HEK293 (cell line): ENCODE results near the gene ROBO1.

Experiments used
- CTCF ChIA-PET: fragments of 350-600 bp; formaldehyde crosslinking; extraction: SDS; loops from one replicate; lab custom pipeline; 2021; ENCODE audit warnings: antibody characterized with exemption; lab: Yijun Ruan, JAX
- POLR2A ChIA-PET: fragments of 300-600 bp; formaldehyde crosslinking; extraction: SDS; loops from one replicate; lab custom pipeline; 2020; ENCODE audit warnings: antibody characterized with exemption, inconsistent platforms; lab: Yijun Ruan, JAX
- H3K27ac ChIP-seq: fragments of 200-500 bp; sonication (Bioruptor generic); 2 replicates; pipeline ENCODE4 v1.5.1; 2014; ENCODE audit warnings: low read depth, low read length, control low read depth, inconsistent platforms; ENCODE audit errors: extremely low read depth
- H3K36me3 ChIP-seq, 2 experiments: fragments of 200-500 bp in 1 of 2; sonication (Bioruptor generic) in 1 of 2; 1 replicate in 1 of 2; 2 replicates in 1 of 2; pipeline ENCODE4 v1.5.1; 2014 to 2017; ENCODE audit warnings: inconsistent platforms in 2 of 2, low read length in 2 of 2; ENCODE audit not compliant: control insufficient read depth in 2 of 2, insufficient read depth in 1 of 2
- H3K4me1 ChIP-seq: fragments of 200-500 bp; sonication (Bioruptor generic); 2 replicates; pipeline ENCODE4 v1.5.1; 2014; ENCODE audit warnings: mild to moderate bottlenecking, low read length, inconsistent platforms; ENCODE audit not compliant: control insufficient read depth, insufficient read depth
- H3K4me3 ChIP-seq: 2 replicates; pipeline ENCODE4 v1.5.1; 2011; ENCODE audit warnings: low read depth, mild to moderate bottlenecking, control low read depth, low read length, moderate library complexity
- H3K9me3 ChIP-seq: fragments of 200-500 bp; sonication (Bioruptor generic); 2 replicates; pipeline ENCODE4 v1.5.1; 2014; ENCODE audit warnings: low read depth, low read length, inconsistent platforms; ENCODE audit not compliant: control insufficient read depth, insufficient read depth
- GLIS2 ChIP-seq: fragments of 450-650 bp; formaldehyde crosslinking; IDR thresholded peaks from 2 replicates; pipeline ENCODE4 v1.5.1; 2016; ENCODE audit warnings: missing biosample characterization, missing genetic modification characterization
- HIC1 ChIP-seq: fragments of 450-650 bp; formaldehyde crosslinking; IDR thresholded peaks from 2 replicates; pipeline ENCODE4 v1.5.1; 2016; ENCODE audit warnings: missing biosample characterization, missing genetic modification characterization
- KLF9 ChIP-seq: fragments of 450-650 bp; formaldehyde crosslinking; IDR thresholded peaks from 2 replicates; pipeline ENCODE4 v1.5.1; 2016; ENCODE audit warnings: missing biosample characterization, missing genetic modification characterization, low read depth
- OVOL3 ChIP-seq: fragments of 450-650 bp; formaldehyde crosslinking; IDR thresholded peaks from 2 replicates; pipeline ENCODE4 v1.5.1; 2016; ENCODE audit warnings: missing biosample characterization, missing genetic modification characterization
- PRDM6 ChIP-seq: fragments of 450-650 bp; formaldehyde crosslinking; IDR thresholded peaks from 2 replicates; pipeline ENCODE4 v1.5.1; 2017; ENCODE audit warnings: missing biosample characterization, missing genetic modification characterization
- ZBTB48 ChIP-seq: fragments of 450-650 bp; formaldehyde crosslinking; IDR thresholded peaks from 2 replicates; pipeline ENCODE4 v1.5.1; 2016; ENCODE audit warnings: missing biosample characterization, missing genetic modification characterization
- ZNF10 ChIP-seq: fragments of 450-650 bp; formaldehyde crosslinking; IDR thresholded peaks from 2 replicates; pipeline ENCODE4 v1.5.1; 2017; ENCODE audit warnings: missing biosample characterization, missing genetic modification characterization
- ZNF121 ChIP-seq: fragments of 450-650 bp; formaldehyde crosslinking; IDR thresholded peaks from 2 replicates; pipeline ENCODE4 v1.5.1; 2016; ENCODE audit warnings: missing biosample characterization, missing genetic modification characterization
- ZNF16 ChIP-seq: fragments of 450-650 bp; formaldehyde crosslinking; IDR thresholded peaks from 2 replicates; pipeline ENCODE4 v1.5.1; 2016; ENCODE audit warnings: low read depth, missing biosample characterization, missing genetic modification characterization
- ZNF248 ChIP-seq: fragments of 450-650 bp; formaldehyde crosslinking; IDR thresholded peaks from 2 replicates; pipeline ENCODE4 v1.5.1; 2017; ENCODE audit warnings: missing biosample characterization, missing genetic modification characterization
- ZNF350 ChIP-seq: fragments of 450-650 bp; formaldehyde crosslinking; IDR thresholded peaks from 2 replicates; pipeline ENCODE4 v1.5.0; 2017; ENCODE audit warnings: missing biosample characterization, mild to moderate bottlenecking, missing genetic modification characterization
- ZNF354C ChIP-seq: fragments of 450-650 bp; formaldehyde crosslinking; IDR thresholded peaks from 2 replicates; pipeline ENCODE4 v1.5.1; 2016; ENCODE audit warnings: missing biosample characterization, missing genetic modification characterization, low read depth, borderline replicate concordance
- ZNF423 ChIP-seq: fragments of 450-650 bp; formaldehyde crosslinking; IDR thresholded peaks from 2 replicates; pipeline ENCODE4 v1.5.1; 2016; ENCODE audit warnings: missing biosample characterization, missing genetic modification characterization
- ZNF513 ChIP-seq: fragments of 450-650 bp; IDR thresholded peaks from 2 replicates; pipeline ENCODE4 v1.5.1; 2018; ENCODE audit warnings: missing biosample characterization, missing genetic modification characterization
- ZNF529 ChIP-seq: fragments of 450-650 bp; formaldehyde crosslinking; IDR thresholded peaks from 2 replicates; pipeline ENCODE4 v1.5.1; 2017; ENCODE audit warnings: missing genetic modification characterization, missing biosample characterization; ENCODE audit not compliant: insufficient replicate concordance
- ZNF600 ChIP-seq: fragments of 450-650 bp; formaldehyde crosslinking; IDR thresholded peaks from 2 replicates; pipeline ENCODE4 v1.5.1; 2016; ENCODE audit warnings: missing biosample characterization, missing genetic modification characterization
- ZNF629 ChIP-seq: fragments of 450-650 bp; formaldehyde crosslinking; IDR thresholded peaks from 2 replicates; pipeline ENCODE4 v1.5.1; 2017; ENCODE audit warnings: missing biosample characterization, missing genetic modification characterization
- ZNF785 ChIP-seq: fragments of 450-650 bp; formaldehyde crosslinking; IDR thresholded peaks from 2 replicates; pipeline ENCODE4 v1.5.1; 2016; ENCODE audit warnings: missing biosample characterization, missing genetic modification characterization
- ZNF830 ChIP-seq: fragments of 450-650 bp; IDR thresholded peaks from 2 replicates; pipeline ENCODE4 v1.5.0; 2018; ENCODE audit warnings: missing biosample characterization, missing genetic modification characterization, low read depth, mild to moderate bottlenecking, moderate library complexity
- TF ChIP-seq, protein P1 (sequence below): fragments of 450-650 bp; formaldehyde crosslinking; IDR thresholded peaks from 2 replicates; pipeline ENCODE4 v1.5.1; 2016; ENCODE audit warnings: missing biosample characterization, missing genetic modification characterization
- TF ChIP-seq, protein P2 (sequence below): fragments of 450-650 bp; formaldehyde crosslinking; IDR thresholded peaks from 2 replicates; pipeline ENCODE4 v1.5.1; 2016; ENCODE audit warnings: missing biosample characterization, missing genetic modification characterization
- TF ChIP-seq, protein P3 (sequence below): fragments of 450-650 bp; formaldehyde crosslinking; IDR thresholded peaks from 2 replicates; pipeline ENCODE4 v1.5.1; 2016; ENCODE audit warnings: missing biosample characterization, missing genetic modification characterization, low read depth
- TF ChIP-seq, protein P4 (sequence below): fragments of 450-650 bp; formaldehyde crosslinking; IDR thresholded peaks from 2 replicates; pipeline ENCODE4 v1.5.1; 2016; ENCODE audit warnings: missing biosample characterization, missing genetic modification characterization

Gene ROBO1

DNA sequence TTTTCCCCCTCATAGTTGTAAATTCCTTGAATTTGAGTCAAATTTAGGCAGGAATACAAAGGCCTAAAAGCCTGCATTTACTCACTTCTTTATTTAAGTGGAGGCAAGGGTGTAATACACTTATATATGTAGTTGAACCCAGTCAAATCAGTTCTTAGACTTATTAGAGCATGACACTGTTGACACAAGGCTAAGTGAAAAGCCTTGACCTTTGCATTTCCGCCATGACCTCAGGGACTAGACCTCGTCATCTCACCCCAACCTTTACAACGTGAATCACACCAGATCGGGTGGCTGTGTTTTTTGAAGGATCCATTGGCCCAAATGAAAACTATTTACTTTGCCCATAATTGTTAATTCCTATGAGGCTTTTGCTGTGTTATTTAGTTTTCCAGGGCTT lies 774.4 kb downstream of the ROBO1 start (continued):
- TF ChIP-seq, protein P1, sequence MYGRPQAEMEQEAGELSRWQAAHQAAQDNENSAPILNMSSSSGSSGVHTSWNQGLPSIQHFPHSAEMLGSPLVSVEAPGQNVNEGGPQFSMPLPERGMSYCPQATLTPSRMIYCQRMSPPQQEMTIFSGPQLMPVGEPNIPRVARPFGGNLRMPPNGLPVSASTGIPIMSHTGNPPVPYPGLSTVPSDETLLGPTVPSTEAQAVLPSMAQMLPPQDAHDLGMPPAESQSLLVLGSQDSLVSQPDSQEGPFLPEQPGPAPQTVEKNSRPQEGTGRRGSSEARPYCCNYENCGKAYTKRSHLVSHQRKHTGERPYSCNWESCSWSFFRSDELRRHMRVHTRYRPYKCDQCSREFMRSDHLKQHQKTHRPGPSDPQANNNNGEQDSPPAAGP = no peak

DNA sequence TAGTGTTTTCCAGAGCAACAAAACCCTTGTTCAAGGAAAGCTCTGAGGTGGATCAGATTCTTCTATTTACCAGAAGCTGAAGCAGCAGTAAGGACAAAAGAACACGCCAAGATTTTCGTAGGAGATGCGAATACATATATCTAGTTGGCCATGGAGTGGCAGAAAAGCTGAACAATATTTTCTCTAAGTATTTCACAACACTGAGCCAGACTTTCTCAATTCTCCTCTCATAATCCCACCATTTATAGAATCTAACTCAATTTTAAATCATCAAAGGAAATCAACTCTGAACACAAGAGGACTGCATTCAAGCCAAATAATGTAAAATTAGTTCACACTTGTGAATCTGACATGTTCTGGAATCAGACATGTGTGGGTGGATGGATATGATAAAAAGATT lies 775.0 kb downstream of the ROBO1 start:
- no peak for TF ChIP-seq OVOL3 (tag by site-specific recombination)
- TF ChIP-seq ZBTB48 (tag by site-specific recombination) = no peak
- no peak for TF ChIP-seq GLIS2 (tag by site-specific recombination)
- no peak for TF ChIP-seq ZNF354C (tag by site-specific recombination)
- TF ChIP-seq ZNF600 = no peak
- no peak for TF ChIP-seq ZNF513 (tag by site-specific recombination)
- TF ChIP-seq ZNF350 (tag by site-specific recombination) = no peak
- TF ChIP-seq, protein P2, sequence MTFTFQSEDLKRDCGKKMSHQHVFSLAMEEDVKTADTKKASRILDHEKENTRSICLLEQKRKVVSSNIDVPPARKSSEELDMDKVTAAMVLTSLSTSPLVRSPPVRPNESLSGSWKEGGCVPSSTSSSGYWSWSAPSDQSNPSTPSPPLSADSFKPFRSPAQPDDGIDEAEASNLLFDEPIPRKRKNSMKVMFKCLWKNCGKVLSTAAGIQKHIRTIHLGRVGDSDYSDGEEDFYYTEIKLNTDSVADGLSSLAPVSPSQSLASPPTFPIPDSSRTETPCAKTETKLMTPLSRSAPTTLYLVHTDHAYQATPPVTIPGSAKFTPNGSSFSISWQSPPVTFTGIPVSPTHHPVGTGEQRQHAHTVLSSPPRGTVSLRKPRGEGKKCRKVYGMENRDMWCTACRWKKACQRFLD = no peak
- TF ChIP-seq, all 188 proteins: peak for 0
- Histone ChIP-seq H3K4me3 (no peak overlapping the region), H3K27ac (no peak overlapping the region), H3K36me3 (no peaks in the 10 kb centered on the region), H3K9me3 (no peaks in the 10 kb centered on the region), H3K4me1 (peaks cover 21% of the 10 kb centered on the region)
- ChIA-PET POLR2A (no interaction called here), CTCF (interaction anchor here (1.2 kb wide), 1 partner anchor 23 kb away, joined by 3 read pairs; no protein-coding TSS in a partner anchor)

DNA sequence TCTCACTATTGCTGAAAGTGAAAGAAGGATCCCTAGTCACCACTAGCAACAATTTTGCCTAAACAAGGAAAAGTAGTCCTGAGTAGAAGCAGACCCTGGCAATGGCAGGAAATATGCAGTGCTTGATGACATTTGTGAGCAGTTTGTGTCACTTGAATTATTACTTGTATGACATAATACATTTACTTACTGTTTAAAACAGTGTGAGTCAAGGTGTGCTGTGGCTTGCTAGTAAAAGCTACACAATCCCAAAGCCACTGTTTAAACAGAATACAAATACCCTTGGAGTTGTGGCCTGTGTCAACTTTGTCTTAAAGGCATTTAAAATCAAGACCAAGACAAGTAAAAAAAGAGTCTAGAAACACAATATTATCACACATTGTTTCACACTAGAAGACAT lies 775.4 kb downstream of the ROBO1 start:
- Histone ChIP-seq H3K9me3 (no peaks in the 10 kb centered on the region), H3K4me3 (no peak overlapping the region), H3K4me1 (peaks cover 23% of the 10 kb centered on the region), H3K27ac (no peak overlapping the region), H3K36me3 (no peaks in the 10 kb centered on the region)
- ChIA-PET CTCF (interaction anchor here (1.2 to 1.6 kb wide), 2 partner anchors 10 to 24 kb away, joined by 3 read pairs; no protein-coding TSS in a partner anchor), POLR2A (no interaction called here)
- TF ChIP-seq, protein P3, sequence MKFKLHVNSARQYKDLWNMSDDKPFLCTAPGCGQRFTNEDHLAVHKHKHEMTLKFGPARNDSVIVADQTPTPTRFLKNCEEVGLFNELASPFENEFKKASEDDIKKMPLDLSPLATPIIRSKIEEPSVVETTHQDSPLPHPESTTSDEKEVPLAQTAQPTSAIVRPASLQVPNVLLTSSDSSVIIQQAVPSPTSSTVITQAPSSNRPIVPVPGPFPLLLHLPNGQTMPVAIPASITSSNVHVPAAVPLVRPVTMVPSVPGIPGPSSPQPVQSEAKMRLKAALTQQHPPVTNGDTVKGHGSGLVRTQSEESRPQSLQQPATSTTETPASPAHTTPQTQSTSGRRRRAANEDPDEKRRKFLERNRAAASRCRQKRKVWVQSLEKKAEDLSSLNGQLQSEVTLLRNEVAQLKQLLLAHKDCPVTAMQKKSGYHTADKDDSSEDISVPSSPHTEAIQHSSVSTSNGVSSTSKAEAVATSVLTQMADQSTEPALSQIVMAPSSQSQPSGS (tag by site-specific recombination) = no peak
- TF ChIP-seq KLF9 (no peak), ZNF248 (tag by site-specific recombination) (no peak), ZNF629 (tag by site-specific recombination) (peak; percentile 30; the same call in 1 of the 2 replicates), ZNF121 (tag by site-specific recombination) (no peak), ZNF16 (tag by site-specific recombination) (no peak), ZNF830 (tag by site-specific recombination) (no peak), ZNF529 (no peak), PRDM6 (peak; percentile 42; the same call in 1 of the 2 replicates), ZNF423 (tag by site-specific recombination) (no peak), ZNF10 (tag by site-specific recombination) (no peak), ZNF785 (tag by site-specific recombination) (no peak), HIC1 (tag by site-specific recombination) (no peak)
- TF ChIP-seq, protein P4, sequence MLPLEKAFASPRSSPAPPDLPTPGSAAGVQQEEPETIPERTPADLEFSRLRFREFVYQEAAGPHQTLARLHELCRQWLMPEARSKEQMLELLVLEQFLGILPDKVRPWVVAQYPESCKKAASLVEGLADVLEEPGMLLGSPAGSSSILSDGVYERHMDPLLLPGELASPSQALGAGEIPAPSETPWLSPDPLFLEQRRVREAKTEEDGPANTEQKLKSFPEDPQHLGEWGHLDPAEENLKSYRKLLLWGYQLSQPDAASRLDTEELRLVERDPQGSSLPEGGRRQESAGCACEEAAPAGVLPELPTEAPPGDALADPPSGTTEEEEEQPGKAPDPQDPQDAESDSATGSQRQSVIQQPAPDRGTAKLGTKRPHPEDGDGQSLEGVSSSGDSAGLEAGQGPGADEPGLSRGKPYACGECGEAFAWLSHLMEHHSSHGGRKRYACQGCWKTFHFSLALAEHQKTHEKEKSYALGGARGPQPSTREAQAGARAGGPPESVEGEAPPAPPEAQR (tag by site-specific recombination) = no peak
